ENCODE data around the gene HPSE2.
"Not testable (repeated sequence)": the region's sequence is repeated elsewhere in the genome, so short reads cannot be mapped to it uniquely, and the experiment has no call there.

HPSE2 gene

GRCh38 chr10:99235658-99236626 is at the start of gene HPSE2:
Gene HPSE2 (minus strand): TSS chr10:99235852.
- DNase-seq (ENCODE audit: low spot score): no peak

GRCh38 chr10:99280472-99280871 is 44.8 kb upstream of the HPSE2 start:
- no peak for DNase-seq (ENCODE audit: low spot score)

GRCh38 chr10:99279626-99280111 is 44.0 kb upstream of the HPSE2 start:
- no peak for DNase-seq (ENCODE audit: low spot score)

- peak; percentile 28 for DNase-seq (ENCODE audit: low spot score)
Measured at GRCh38 chr10:99276848-99277486, 41.3 kb upstream of the HPSE2 start.

GRCh38 chr10:99266383-99266782 is 30.7 kb upstream of the HPSE2 start:
- no peak for DNase-seq (ENCODE audit: low spot score)

GRCh38 chr10:99248824-99249223 is 13.2 kb upstream of the HPSE2 start:
- DNase-seq (ENCODE audit: low spot score): no peak

GRCh38 chr10:99247893-99248292 is 12.2 kb upstream of the HPSE2 start:
- not testable (repeated sequence) for DNase-seq (ENCODE audit: low spot score)

- DNase-seq (ENCODE audit: low spot score): no peak
Measured at GRCh38 chr10:99236627-99237309, 1.1 kb upstream of the HPSE2 start.

- DNase-seq (ENCODE audit: low spot score): no peak
Measured at GRCh38 chr10:99234791-99235657, 628 bp downstream of the HPSE2 start.

- no peak for DNase-seq (ENCODE audit: low spot score)
Measured at GRCh38 chr10:99234041-99234790, 1.4 kb downstream of the HPSE2 start.

GRCh38 chr10:99233689-99234037 is 2.0 kb downstream of the HPSE2 start:
- no peak for DNase-seq (ENCODE audit: low spot score)

GRCh38 chr10:99233000-99233688 is 2.5 kb downstream of the HPSE2 start:
- DNase-seq (ENCODE audit: low spot score): no peak

- DNase-seq (ENCODE audit: low spot score): no peak
Measured at GRCh38 chr10:99232360-99232999, 3.2 kb downstream of the HPSE2 start.

GRCh38 chr10:99224766-99225165 is 10.9 kb downstream of the HPSE2 start:
- no peak for DNase-seq (ENCODE audit: low spot score)

GRCh38 chr10:99207340-99207739 is 28.3 kb downstream of the HPSE2 start:
- DNase-seq (ENCODE audit: low spot score): no peak

GRCh38 chr10:99203310-99203709 is 32.3 kb downstream of the HPSE2 start:
- no peak for DNase-seq (ENCODE audit: low spot score)

- DNase-seq (ENCODE audit: low spot score): no peak
Measured at GRCh38 chr10:99172950-99173349, 62.7 kb downstream of the HPSE2 start.

- peak; percentile 42 for DNase-seq (ENCODE audit: low spot score)
Measured at GRCh38 chr10:99172128-99172738, 63.4 kb downstream of the HPSE2 start.

GRCh38 chr10:99170116-99170675 is 65.5 kb downstream of the HPSE2 start:
- no peak for DNase-seq (ENCODE audit: low spot score)
